Endometrium (tissue), 2 donors: ENCODE measurements around the gene FRMPD2.
"Not testable (repeated sequence)": the region's sequence is repeated elsewhere in the genome, so short reads cannot be mapped to it uniquely, and the experiment has no call there.

ENCODE experiments used
- FAIRE-seq: peaks from 2 replicates; lab custom pipeline; 2012; peaks lifted over from hg19 to GRCh38; lab: Jason Lieb, UNC
- donor health status: control.
- donor health status: control.

Gene FRMPD2

DNA sequence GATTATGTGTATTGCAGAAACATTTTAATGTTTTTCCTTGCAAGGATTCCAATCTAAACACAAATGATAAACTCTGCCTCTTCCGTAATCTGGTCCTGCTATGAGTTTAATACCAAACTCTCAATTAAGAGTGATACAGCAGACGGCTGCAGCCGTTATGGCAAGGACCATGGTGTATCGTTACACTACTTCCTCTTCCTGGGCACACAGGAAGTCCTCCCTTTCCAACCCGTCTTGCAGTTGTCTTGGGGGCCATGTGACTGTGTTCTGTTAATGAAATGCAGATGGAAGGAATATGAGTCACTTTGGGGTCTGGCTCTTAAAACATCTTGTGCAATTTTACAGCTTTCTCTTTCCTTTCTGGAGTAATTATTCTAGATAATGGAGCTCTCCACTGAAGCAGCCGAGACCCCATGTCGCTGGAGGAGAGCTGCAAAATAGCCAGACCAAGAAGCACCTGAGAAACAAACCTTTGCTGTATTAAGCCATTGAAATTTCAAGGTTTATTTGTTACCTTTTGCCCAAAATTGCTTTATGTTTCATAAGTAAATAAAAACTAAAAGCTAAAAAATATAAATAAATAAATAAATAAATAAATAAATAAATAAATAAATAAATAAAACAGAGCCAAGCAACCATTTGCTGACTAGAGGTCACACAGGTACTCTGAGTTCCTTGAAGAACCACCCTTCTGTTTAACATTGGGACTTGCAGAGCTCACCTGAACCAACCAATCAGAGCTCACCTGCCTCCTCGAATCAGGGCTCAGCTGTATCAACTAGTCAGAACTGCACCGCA lies 74.7 kb downstream of the FRMPD2 start:
- no peak for FAIRE-seq

DNA sequence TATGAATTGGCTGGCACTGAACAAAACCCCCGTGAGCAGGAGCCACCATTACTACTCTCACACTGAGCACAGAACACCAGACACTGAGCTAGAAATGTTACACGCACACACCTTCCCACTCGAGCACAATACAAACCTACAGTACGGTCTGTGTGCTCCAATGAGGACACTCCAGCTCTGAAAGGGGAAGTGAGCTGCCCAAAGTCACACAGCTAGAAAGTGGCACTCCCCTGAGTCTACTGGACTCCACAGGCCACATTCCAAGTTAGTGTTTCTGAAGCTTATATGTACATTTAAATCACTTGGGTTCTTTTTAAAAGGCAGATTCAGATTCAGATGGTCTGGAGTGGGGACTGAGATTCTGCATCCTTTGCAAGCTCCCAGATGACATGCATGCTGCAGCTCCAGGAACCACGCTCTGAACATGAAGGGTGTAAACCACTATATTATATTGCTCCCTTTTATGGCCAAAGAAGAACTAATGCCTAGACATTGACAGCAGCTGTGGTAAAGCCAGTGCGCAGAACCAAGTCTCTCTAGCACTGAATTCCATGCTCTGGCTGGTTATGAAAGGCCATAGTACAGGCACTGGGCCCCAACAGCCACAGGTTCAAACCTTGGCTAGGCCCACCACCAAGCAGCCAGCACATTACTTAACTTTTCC lies 77.1 kb downstream of the FRMPD2 start:
- FAIRE-seq: no peak

DNA sequence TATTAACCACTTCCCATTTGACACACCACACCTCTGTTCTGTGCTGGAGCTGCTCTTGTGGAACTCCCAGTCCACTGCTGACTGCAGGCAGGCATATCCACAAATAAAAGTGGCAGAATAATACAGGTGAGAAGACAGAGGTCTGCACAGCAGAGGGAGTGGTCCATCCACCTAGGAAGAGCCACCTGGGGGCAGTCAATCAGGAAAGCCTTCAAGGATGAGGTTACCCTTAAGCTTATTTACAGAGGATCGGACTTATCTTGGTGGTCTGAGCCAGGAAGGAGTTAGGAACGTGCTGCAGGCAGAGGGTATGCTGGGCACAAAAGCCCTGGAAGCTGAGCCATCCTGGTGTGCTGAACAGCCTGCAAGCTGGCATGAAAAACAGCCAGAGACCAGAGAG lies 78.7 kb downstream of the FRMPD2 start:
- FAIRE-seq: no peak

DNA sequence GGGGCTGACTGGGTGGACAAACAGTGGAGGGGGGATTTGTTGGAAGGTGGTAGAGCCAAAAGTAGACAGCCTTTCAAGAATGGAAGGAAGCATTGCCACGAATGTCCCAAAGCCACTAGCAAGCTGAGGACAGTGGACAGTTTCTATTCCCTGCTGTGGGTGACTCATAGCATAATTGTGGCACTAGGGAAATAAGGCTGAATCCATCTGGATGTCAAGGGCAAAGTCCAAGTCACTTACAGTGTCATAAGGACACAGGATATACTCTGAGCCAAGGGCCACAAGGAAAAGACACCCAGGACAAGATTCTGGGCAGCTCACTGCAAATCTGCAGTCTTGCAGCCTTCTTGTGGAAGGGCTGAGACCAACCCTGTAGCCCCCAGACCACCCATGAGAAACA lies 79.7 kb downstream of the FRMPD2 start:
- FAIRE-seq: no peak

DNA sequence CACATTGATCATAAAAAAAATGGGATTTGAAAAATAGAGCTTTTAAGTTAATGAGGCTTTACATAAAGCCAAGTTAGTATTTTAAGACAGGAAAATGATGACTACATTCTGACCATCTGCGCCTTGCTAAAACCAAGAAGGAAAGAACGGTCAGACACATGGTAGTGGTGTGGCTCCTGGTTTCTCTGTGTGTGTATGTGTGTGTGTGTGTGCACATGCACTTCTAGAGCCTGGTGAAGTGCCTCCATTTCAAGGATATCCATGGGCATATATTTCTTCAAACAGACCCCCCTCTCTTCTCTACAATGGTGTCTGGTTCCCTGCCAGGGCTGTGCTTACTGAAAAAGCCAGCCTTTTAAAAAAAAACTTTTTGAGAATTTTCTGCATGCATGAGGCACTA lies 80.9 kb downstream of the FRMPD2 start:
- FAIRE-seq: no peak

GRCh38 chr10:48192881-48193450 lies 81.5 kb downstream of the FRMPD2 start:
- no peak for FAIRE-seq

GRCh38 chr10:48187713-48188485 lies 86.6 kb downstream of the FRMPD2 start:
- FAIRE-seq: no peak

- FAIRE-seq: no peak
These were observed 87.4 kb downstream of the FRMPD2 start for GRCh38 chr10:48187126-48187525.

GRCh38 chr10:48186264-48186804 lies 88.2 kb downstream of the FRMPD2 start:
- FAIRE-seq: not testable (repeated sequence)

GRCh38 chr10:48184224-48184623 lies 90.3 kb downstream of the FRMPD2 start:
- FAIRE-seq: no peak

DNA sequence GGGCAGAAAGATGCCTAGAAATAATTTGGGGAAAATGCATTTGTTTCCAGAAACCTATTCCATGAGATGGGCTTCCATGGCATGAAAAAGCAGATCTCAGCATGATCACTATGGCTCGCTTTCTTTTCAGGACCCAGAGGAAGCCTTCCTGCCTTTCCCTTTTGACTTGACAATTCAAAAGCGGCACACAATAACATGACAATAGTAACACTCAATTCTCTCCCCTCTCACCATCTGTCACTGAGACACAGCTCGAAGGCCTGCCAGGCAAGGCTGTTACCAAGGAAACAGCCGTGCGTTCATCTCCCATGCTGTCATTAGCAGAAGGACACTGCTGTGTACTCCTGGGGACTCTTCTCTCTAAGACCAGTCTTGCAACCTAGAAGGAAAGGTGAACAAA lies 101.8 kb downstream of the FRMPD2 start:
- FAIRE-seq: not testable (repeated sequence)

GRCh38 chr10:48160670-48161069 lies 113.8 kb downstream of the FRMPD2 start:
- not testable (repeated sequence) for FAIRE-seq

DNA sequence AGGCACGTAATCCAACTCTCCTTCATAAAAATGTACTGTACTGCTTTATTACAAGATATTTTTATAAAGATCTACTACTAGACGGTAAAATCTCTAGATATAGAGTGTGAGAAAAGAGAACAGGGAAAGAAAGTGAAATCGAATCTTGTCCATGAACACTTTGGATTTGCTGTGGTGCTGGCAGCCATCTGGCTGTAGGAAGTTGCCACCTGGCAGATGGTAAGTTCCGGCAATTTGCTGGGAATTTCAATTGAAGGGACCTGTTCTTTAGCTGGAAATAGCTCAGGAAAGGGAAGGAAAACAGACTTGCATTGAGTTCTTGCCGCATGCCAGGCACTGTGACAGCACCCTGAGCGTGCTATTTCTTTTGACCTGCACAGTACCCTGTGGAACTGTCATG lies 114.3 kb downstream of the FRMPD2 start:
- not testable (repeated sequence) for FAIRE-seq

GRCh38 chr10:48154211-48155140 lies 120.0 kb downstream of the FRMPD2 start:
- not testable (repeated sequence) for FAIRE-seq

DNA sequence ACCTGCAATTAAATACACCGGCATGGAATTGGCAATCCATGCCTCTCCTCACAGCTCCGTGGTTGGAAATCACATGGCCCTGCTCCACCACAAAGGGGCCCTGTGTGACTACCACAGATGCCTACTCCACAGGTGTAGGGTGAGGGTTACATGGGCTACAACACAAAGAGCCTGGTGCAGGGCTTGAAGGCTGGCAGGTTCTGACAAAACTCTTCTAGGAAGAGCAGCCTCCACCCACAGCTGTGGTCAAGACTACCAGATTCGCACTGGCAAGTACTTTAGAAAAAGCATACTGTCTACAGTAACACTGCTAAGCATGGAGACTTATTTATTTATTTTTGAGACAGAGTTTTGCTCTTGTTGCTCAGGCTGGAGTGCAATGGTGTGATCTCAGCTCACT lies 126.9 kb downstream of the FRMPD2 start:
- FAIRE-seq: not testable (repeated sequence)

GRCh38 chr10:48143721-48144642 lies 130.5 kb downstream of the FRMPD2 start:
- FAIRE-seq: not testable (repeated sequence)

GRCh38 chr10:48140949-48141348 lies 133.5 kb downstream of the FRMPD2 start:
- not testable (repeated sequence) for FAIRE-seq

- FAIRE-seq: not testable (repeated sequence)
These were observed 134.3 kb downstream of the FRMPD2 start for GRCh38 chr10:48139953-48140850.

DNA sequence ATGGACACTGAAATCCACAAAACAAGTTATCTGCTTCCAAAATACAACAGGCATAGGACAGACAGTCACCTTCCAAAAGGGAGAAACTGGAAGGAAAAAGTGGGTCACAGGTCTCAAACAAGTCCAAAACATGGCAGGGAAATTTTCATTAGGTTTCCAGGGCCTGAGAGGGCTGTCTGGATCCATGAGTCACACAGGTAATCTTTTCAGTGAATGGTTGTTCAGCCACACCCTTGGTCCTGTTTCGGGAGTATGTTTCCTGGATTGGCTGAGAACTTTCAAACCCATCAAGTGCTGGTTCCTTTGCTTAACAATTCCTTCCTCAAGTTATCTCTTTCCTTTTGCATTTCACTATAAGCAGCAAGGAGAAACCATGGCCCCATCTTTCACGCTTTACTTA lies 145.5 kb downstream of the FRMPD2 start:
- not testable (repeated sequence) for FAIRE-seq
